Upper lobe of left lung (tissue), 6 donors: Measurements from ENCODE around the gene LGR4. TPM values are rescaled to one million over a fixed set of nuclear protein-coding genes. Genes with fewer than 3 reads are reported as not detected.

Source experiments
- ATAC-seq, 2 donors: fragments of 200-7000 bp; cut with Tn5 transposase; one replicate each; pipeline ENCODE4 v1.9.1; 2022; ENCODE audit warnings: mild to moderate bottlenecking in 2 of 2, moderate library complexity in 2 of 2; ENCODE audit not compliant: low FRiP score in 2 of 2
- DNase-seq, 2 donors: peaks; one replicate each; pipeline ENCODE4 v3.0.0-alpha.2; 2019 to 2020
- H3K27ac ChIP-seq, 4 donors: fragments of 200-600 bp; sonication (generic); one replicate each; pipeline ENCODE4 v1.5.1; 2016 to 2019
- H3K27me3 ChIP-seq, 4 donors: fragments of 200-600 bp; sonication (generic); one replicate each; pipeline ENCODE4 v1.5.1; 2017 to 2019
- H3K36me3 ChIP-seq, 4 donors: fragments of 200-600 bp; sonication (generic); one replicate each; pipeline ENCODE4 v1.5.1; 2016 to 2019
- H3K4me1 ChIP-seq, 4 donors: fragments of 200-600 bp; sonication (generic); one replicate each; pipeline ENCODE4 v1.5.1; 2018 to 2019
- H3K4me3 ChIP-seq, 4 donors: fragments of 200-600 bp; sonication (generic); one replicate each; pipeline ENCODE4 v1.5.1; 2017 to 2019; ENCODE audit warnings: mild to moderate bottlenecking in 2 of 4, moderate library complexity in 1 of 4
- H3K9me3 ChIP-seq, 4 donors: fragments of 200-600 bp; sonication (generic); one replicate each; pipeline ENCODE4 v1.5.1; 2018 to 2019
- CTCF ChIP-seq, 6 experiments: fragments of 450-650 bp in 4 of 6; fragments of 200-600 bp in 2 of 6; sonication (generic) in 2 of 6; IDR thresholded peaks; one replicate each; pipeline ENCODE4 v1.5.1; 2016 to 2019; ENCODE audit warnings: antibody characterized with exemption in 6 of 6
- EP300 ChIP-seq, 4 donors: sonication (generic); formaldehyde crosslinking; IDR thresholded peaks; one replicate each; pipeline ENCODE4 v1.5.1; 2017; ENCODE audit warnings: antibody characterized with exemption in 4 of 4, control low read depth in 2 of 4
- POLR2A ChIP-seq, 4 donors: fragments of 450-650 bp; IDR thresholded peaks; one replicate each; pipeline ENCODE4 v1.5.1; 2016 to 2017; ENCODE audit warnings: antibody characterized with exemption in 4 of 4, mild to moderate bottlenecking in 2 of 4
- POLR2AphosphoS5 ChIP-seq, 2 donors: sonication (generic); formaldehyde crosslinking; IDR thresholded peaks; one replicate each; pipeline ENCODE4 v1.5.1; 2017; ENCODE audit warnings: antibody characterized with exemption in 2 of 2
- WGBS, 2 donors: methylation state at CpG; one replicate each; pipeline ENCODE4 v1.1.5; 2017 to 2018; 5-methylcytosine and 5-hydroxymethylcytosine counted together
- total RNA-seq, 6 donors: library from RNA; depleted of rRNA in 4 of 6; stranded (reverse); fragments of >200 nt in 4 of 6; gene quantifications; one replicate each; pipeline versions ENCODE4 v1.1.0 to v1.2.1, GENCODE V29; 2016 to 2021
- donor health status: DM: no; HTN: no; CAD: no; lungs with moderate emphysema.
- donor health status: DM: no; HTN: yes; CAD: no; lungs with severe emphysema.

LGR4 gene
- total RNA-seq, 6 donors from 2014 or later = 3.1 to 20.2 (median 6.0) TPM

- Histone ChIP-seq H3K4me3 (no peak overlapping the region), H3K9me3 (peaks cover 0 to 3% (median 0%) of the 10 kb centered on the region in 4 donors), H3K4me1 (no peaks in the 10 kb centered on the region), H3K27me3 (no peaks in the 10 kb centered on the region), H3K27ac (no peak overlapping the region), H3K36me3 (no peaks in the 10 kb centered on the region)
- WGBS, 2 donors = 94% methylated on average over 4 of the region's 4 CpGs
- no peak for ATAC-seq
- no peak for DNase-seq
- TF ChIP-seq POLR2A (IDR thresholded peaks at IDR 0.05) (no peak), CTCF (IDR thresholded peaks at IDR 0.05) (no peak), POLR2AphosphoS5 (IDR thresholded peaks at IDR 0.05) (no peak), EP300 (IDR thresholded peaks at IDR 0.05) (no peak)
These were observed 41.5 kb upstream of the LGR4 start for GRCh38 chr11:27514076-27514475.

- Histone ChIP-seq H3K27ac (no peak overlapping the region), H3K4me3 (no peak overlapping the region), H3K4me1 (no peaks in the 10 kb centered on the region), H3K27me3 (no peaks in the 10 kb centered on the region), H3K9me3 (peaks cover 0 to 3% (median 0%) of the 10 kb centered on the region in 4 donors), H3K36me3 (no peaks in the 10 kb centered on the region)
- WGBS, 2 donors = 86 to 87% methylated on average over 2 of the region's 2 CpGs
- TF ChIP-seq EP300 (IDR thresholded peaks at IDR 0.05) (no peak), POLR2AphosphoS5 (IDR thresholded peaks at IDR 0.05) (no peak), CTCF (IDR thresholded peaks at IDR 0.05) (no peak), POLR2A (IDR thresholded peaks at IDR 0.05) (no peak)
- no peak for ATAC-seq
- DNase-seq = no peak
These were observed 40.8 kb upstream of the LGR4 start for GRCh38 chr11:27513389-27513788.

- H3K27ac ChIP-seq = no peak overlapping the region
- H3K36me3 ChIP-seq = no peaks in the 10 kb centered on the region
- no peak overlapping the region for H3K4me3 ChIP-seq
- 96 to 100% methylated on average over 3 of the region's 3 CpGs for WGBS, 2 donors
- peaks cover 0 to 9% (median 6%) of the 10 kb centered on the region in 4 donors for H3K4me1 ChIP-seq
- ATAC-seq = no peak
- no peaks in the 10 kb centered on the region for H3K27me3 ChIP-seq
- TF ChIP-seq CTCF (IDR thresholded peaks at IDR 0.05) (no peak), POLR2A (IDR thresholded peaks at IDR 0.05) (no peak), POLR2AphosphoS5 (IDR thresholded peaks at IDR 0.05) (no peak), EP300 (IDR thresholded peaks at IDR 0.05) (no peak)
- DNase-seq = no peak
- peaks cover 0 to 3% (median 0%) of the 10 kb centered on the region in 4 donors for H3K9me3 ChIP-seq
These were observed 39.6 kb upstream of the LGR4 start for GRCh38 chr11:27512238-27512637.

GRCh38 chr11:27509908-27510307 lies 37.3 kb upstream of the LGR4 start:
- no peak overlapping the region for H3K27ac ChIP-seq
- ATAC-seq (no peak), DNase-seq (no peak)
- no peaks in the 10 kb centered on the region for H3K9me3 ChIP-seq
- H3K4me1 ChIP-seq = peaks cover 10 to 23% (median 17%) of the 10 kb centered on the region in 4 donors
- H3K4me3 ChIP-seq = no peak overlapping the region
- WGBS, 2 donors = 76 to 90% methylated on average over 4 of the region's 4 CpGs
- TF ChIP-seq EP300 (IDR thresholded peaks at IDR 0.05) (peak in 1 of 4 donors; percentile 27), POLR2AphosphoS5 (IDR thresholded peaks at IDR 0.05) (no peak)
- H3K36me3 ChIP-seq = no peaks in the 10 kb centered on the region
- no peaks in the 10 kb centered on the region for H3K27me3 ChIP-seq

GRCh38 chr11:27507557-27508322 lies 35.1 kb upstream of the LGR4 start:
- WGBS, 2 donors = 94 to 95% methylated on average over 4 of the region's 4 CpGs

More at GRCh38 chr11:27507557-27508322, 35.1 kb upstream of the LGR4 start:
- no peaks in the 10 kb centered on the region for H3K36me3 ChIP-seq
- no peaks in the 10 kb centered on the region for H3K27me3 ChIP-seq
- DNase-seq = no peak
- no peak overlapping the region for H3K27ac ChIP-seq
- H3K4me1 ChIP-seq = peaks cover 16 to 32% (median 27%) of the 10 kb centered on the region in 4 donors
- peak overlapping the region in 2 of 4 donors; percentile 67 to 79 for H3K4me3 ChIP-seq
- ATAC-seq = no peak
- no peak for TF ChIP-seq POLR2AphosphoS5 (IDR thresholded peaks at IDR 0.05)
- TF ChIP-seq EP300 (IDR thresholded peaks at IDR 0.05) = no peak
- TF ChIP-seq POLR2A (IDR thresholded peaks at IDR 0.05) = no peak
- TF ChIP-seq CTCF (IDR thresholded peaks at IDR 0.05) = no peak
- no peaks in the 10 kb centered on the region for H3K9me3 ChIP-seq
